UCSD-AML1 (cell line): ENCODE measurements around the gene QPRT.
"Not testable (repeated sequence)": the region's sequence is repeated elsewhere in the genome, so short reads cannot be mapped to it uniquely, and the experiment has no call there.

Experiments
- DNase-seq: peaks from one replicate; lab custom pipeline; 2025; ENCODE audit not compliant: unreplicated experiment; lab: John Stamatoyannopoulos, UW

The QPRT gene

GRCh38 chr16:29689490-29690351 is 10.7 kb downstream of the QPRT start:
- not testable (repeated sequence) for DNase-seq

- DNase-seq, result not testable (repeated sequence)
Observed at GRCh38 chr16:29692606-29693005, 13.6 kb downstream of the QPRT start.

DNA sequence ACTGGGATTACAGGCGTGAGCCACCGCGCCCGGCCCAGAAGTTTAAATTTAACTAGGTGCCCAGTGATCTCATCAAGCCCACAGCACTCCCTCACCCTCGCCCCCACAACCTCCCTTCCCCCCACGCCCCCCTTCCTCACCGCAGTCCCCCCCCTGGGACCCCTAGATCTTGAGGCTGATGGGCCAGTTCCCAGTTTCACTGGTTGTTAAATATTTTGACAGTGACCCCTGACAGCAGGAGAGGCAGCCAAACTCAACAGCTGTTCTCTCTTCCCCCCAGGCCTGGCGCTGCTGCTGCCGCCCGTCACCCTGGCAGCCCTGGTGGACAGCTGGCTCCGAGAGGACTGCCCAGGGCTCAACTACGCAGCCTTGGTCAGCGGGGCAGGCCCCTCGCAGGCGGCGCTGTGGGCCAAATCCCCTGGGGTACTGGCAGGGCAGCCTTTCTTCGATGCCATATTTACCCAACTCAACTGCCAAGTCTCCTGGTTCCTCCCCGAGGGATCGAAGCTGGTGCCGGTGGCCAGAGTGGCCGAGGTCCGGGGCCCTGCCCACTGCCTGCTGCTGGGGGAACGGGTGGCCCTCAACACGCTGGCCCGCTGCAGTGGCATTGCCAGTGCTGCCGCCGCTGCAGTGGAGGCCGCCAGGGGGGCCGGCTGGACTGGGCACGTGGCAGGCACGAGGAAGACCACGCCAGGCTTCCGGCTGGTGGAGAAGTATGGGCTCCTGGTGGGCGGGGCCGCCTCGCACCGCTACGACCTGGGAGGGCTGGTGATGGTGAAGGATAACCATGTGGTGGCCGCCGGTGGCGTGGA is 15.6 kb downstream of the QPRT start:
- DNase-seq, result no peak

DNA sequence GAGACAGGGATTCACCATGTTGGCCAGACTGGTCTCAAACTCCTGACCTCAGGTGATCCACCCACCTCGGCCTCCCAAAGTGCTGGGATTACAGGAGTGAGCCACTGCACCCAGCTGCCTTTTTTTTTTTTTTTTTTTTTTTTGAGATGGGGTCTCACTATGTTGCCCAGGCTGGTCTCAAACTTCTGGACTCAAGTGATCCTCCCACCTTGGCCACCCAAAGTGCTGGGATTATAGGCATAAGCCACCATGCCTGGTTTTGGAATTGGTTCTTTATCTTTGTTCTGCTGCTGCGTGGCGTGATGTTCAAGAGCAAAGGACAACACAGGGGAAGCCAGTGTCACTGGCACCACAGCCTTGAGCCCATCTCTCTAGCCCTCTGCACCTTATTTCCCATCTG is 16.7 kb downstream of the QPRT start:
- not testable (repeated sequence) for DNase-seq

DNA sequence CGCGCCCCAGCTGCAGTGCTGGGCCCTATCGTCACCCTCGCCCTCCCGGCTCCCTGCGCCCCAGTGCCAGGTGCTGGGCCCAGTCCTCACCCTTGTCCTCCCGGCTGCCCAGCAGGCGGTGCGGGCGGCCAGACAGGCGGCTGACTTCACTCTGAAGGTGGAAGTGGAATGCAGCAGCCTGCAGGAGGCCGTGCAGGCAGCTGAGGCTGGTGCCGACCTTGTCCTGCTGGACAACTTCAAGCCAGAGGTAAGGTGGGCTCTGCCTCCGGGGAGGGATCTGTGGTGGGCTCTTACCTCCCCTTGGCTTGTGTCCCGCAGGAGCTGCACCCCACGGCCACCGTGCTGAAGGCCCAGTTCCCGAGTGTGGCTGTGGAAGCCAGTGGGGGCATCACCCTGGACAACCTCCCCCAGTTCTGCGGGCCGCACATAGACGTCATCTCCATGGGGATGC is 17.9 kb downstream of the QPRT start:
- DNase-seq, result no peak

DNA sequence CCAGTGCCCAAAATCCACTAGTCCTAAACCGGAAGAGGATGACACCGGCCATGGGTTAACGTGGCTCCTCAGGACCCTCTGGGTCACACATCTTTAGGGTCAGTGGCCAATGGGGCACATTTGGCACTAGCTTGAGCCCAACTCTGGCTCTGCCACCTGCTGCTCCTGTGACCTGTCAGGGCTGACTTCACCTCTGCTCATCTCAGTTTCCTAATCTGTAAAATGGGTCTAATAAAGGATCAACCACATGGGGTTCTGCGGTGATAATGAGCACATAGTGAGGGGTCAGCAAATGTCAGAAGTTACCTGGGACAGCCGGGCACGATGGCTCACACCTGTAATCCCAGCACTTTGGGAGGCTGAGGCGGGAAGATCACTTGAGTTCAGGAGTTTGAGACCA is 18.4 kb downstream of the QPRT start:
- no peak for DNase-seq

DNA sequence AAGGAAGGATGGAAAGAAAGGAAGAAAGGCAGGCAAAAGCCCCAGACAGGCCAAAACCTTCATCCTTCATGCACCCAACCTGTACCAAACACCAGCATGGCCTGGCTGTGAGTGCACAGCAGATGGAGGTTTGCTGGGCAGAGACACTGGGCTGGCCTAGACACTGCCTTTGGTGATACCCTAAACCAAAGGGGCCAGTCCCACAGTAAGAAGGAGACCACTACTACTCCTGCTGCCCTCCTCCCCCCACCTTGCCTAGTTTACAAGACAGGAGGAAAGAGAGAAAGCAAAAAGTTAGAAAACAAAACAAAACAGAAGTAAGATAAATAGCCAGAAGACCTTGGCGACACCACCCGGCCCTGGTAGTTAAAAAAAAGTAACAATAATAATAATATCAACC is 19.1 kb downstream of the QPRT start:
- no peak for DNase-seq

- no peak for DNase-seq
Observed at GRCh38 chr16:29698484-29699323, 19.7 kb downstream of the QPRT start.

DNA sequence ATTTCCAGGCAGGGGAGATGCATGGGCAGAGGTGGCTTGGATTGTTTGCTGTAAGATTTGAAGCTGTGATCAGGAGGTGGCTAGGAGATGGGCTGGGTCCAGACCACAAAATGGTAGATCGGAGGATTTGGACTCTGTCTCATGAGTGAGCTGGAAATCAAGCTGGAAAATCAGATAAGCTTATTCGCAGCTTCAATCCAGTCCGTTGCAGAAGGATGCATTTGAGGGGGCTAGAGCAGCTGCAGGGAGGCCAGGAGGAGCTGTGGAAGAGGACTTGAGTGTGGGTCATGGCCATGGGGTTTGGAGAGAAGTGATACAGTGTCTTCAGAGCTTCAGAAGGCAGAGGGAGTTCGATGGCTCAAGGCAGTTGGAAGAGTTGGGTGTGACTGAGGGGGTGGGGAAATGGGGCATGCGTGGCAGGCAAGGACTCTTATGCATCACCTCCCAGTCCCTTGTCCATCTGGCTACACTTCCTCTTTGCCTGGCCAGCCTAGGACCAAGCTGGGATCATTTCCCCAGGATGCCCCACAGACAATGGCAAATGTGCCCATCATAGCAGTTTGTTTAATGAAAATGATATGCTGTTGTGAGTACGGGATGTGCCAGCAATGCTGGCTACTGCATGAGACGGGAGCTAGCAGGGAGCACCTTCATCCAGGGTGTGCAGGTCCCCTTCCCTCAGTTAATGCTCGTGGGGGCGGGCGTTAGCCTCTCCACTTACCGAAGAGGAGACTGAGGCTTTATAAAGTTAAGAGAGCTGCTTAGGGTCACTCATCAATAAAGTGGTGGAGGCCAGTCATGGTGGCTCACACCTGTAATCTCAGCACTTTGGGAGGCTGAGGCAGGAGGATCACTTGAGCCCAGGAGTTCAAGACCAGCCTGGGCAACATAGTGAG is 20.6 kb downstream of the QPRT start:
- DNase-seq, result no peak

GRCh38 chr16:29700253-29700987 is 21.4 kb downstream of the QPRT start:
- DNase-seq, result peak; percentile 78

DNA sequence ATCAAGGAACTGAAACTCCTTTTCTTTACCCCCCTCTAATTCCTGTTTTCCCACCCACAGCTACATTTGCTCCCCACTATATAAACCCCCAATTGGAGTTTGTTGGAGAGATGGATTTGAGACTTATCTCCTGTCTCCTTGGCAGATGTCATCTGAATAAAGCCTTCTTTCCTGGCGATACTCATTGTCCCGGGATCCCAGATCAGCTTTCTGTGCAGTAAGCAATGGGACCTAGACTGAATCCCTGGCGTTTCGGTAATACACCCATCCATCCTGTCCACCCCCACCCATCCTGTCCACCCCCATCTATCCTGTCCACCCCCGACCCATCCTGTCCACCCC is 22.2 kb downstream of the QPRT start:
- no peak for DNase-seq

- DNase-seq, result no peak
Observed at GRCh38 chr16:29702269-29702668, 23.3 kb downstream of the QPRT start.

DNA sequence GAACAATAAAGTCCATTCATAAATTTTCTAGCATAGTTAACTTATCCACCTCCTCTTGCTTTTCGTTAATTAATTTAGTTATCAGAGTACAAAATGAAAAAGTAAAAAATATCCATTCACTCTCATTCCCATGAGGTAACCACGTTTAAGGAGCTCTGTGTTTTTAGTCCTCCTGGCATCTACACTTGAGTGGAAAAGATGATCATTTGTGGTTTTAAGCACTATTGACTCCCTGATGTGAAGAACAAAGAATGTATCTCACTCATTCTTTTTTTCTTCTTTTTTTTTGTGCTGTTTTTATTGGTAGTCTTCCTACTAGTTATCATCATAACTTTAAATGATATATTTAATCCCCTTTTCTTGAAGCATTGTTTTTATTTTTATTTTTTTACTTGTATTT is 26.1 kb downstream of the QPRT start:
- DNase-seq, result no peak

DNA sequence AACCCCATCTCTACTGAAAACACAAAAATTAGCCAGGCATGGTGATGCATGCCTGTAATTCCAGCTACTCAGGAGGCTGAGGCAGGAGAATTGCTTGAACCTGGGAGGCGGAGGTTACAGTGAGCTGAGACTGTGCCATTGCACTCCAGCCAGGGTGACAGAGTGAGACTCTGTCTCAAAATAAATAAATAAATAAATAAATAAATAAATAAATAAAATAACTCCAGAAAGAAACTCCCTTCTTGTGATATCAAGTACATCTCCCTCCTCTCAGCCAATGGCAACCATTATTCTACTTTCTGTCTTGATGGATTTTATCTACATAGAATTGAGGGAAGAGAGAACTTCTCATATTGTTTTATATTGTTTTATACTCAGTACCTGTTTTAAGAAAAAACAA is 28.2 kb downstream of the QPRT start:
- not testable (repeated sequence) for DNase-seq

GRCh38 chr16:29708917-29709600 is 30.1 kb downstream of the QPRT start:
- DNase-seq, result no peak

DNA sequence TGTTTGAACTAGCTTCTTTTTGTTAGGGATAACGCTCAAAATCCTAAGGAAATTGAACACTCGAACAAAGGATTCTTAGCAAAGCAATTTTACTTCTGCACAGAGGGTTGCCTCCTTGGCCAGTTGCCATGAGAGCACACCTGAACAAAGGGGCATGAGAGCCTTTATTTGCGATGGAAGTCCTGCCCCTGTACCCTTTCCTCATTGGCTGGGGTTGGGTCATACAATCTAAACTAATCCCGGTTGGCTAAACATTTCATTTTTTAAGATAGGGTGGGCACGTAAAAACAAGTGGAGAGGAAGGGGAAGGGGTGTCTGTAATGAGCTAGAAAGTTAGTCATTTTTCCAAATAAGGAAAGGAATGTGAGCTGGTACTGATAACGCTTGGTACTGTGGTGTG is 30.7 kb downstream of the QPRT start:
- not testable (repeated sequence) for DNase-seq

GRCh38 chr16:29710227-29711219 is 31.5 kb downstream of the QPRT start:
- no peak for DNase-seq

GRCh38 chr16:29712809-29713208 is 33.8 kb downstream of the QPRT start:
- no peak for DNase-seq
